A549 (cell line): ENCODE measurements around the gene TMEM269.

ENCODE experiments used
- BCL3 ChIP-seq: fragments of >200 bp; sonication (Bioruptor Twin); formaldehyde crosslinking; IDR thresholded peaks from 3 replicates; pipeline ENCODE4 v1.6.1; 2016
- CBX2 ChIP-seq: fragments of 200-600 bp; sonication (generic); IDR thresholded peaks from 2 replicates; pipeline ENCODE4 v1.6.1; 2016; ENCODE audit warnings: low read depth, mild to moderate bottlenecking, borderline replicate concordance
- CEBPB ChIP-seq, 2 experiments: fragments of >200 bp in 1 of 2; sonication (Bioruptor Twin) in 1 of 2; formaldehyde crosslinking in 1 of 2; IDR thresholded peaks; 2 replicates each; pipeline ENCODE4 v1.6.1; 2012 to 2016
- CTCF ChIP-seq: fragments of >200 bp; sonication (Bioruptor Twin); formaldehyde crosslinking; IDR thresholded peaks from 3 replicates; pipeline ENCODE4 v1.5.1; 2016
- GATA3 ChIP-seq: IDR thresholded peaks from 2 replicates; pipeline ENCODE4 v1.6.1; 2012; ENCODE audit warnings: borderline replicate concordance
- HEYL ChIP-seq: fragments of 250-450 bp; sonication (Bioruptor Pico); IDR thresholded peaks from 2 replicates; pipeline ENCODE4 v1.8.0; 2021; ENCODE audit warnings: mild to moderate bottlenecking, moderate library complexity
- MAFK ChIP-seq: fragments of 450-650 bp; IDR thresholded peaks from 2 replicates; pipeline ENCODE4 v1.6.1; 2014; ENCODE audit not compliant: partially characterized antibody
- MAZ ChIP-seq: fragments of 150-350 bp; IDR thresholded peaks from 2 replicates; pipeline ENCODE4 v1.6.1; 2014; ENCODE audit warnings: antibody characterized with exemption, low read depth, low read length, borderline replicate concordance
- POLR2A ChIP-seq: IDR thresholded peaks from 2 replicates; pipeline ENCODE4 v1.6.1; 2012; ENCODE audit warnings: mild to moderate bottlenecking, low read length
- RCOR1 ChIP-seq: fragments of 150-350 bp; IDR thresholded peaks from 2 replicates; pipeline ENCODE4 v1.6.1; 2014; ENCODE audit warnings: antibody characterized with exemption, low read length, low read depth
- SMC3 ChIP-seq: fragments of >200 bp; sonication (Bioruptor Twin); formaldehyde crosslinking; IDR thresholded peaks from 3 replicates; pipeline ENCODE4 v1.6.1; 2018; ENCODE audit warnings: inconsistent platforms

GRCh38 chr1:42844592-42845140, 59.9 kb downstream of the TMEM269 start:
- TF ChIP-seq SMC3 (no peak), POLR2A (no peak), CTCF (no peak), CEBPB (IDR thresholded peaks at IDR 0.05) (no peak), BCL3 (no peak), GATA3 (no peak), MAFK (no peak), CBX2 (no peak), RCOR1 (no peak), HEYL (CRISPR knock-in tag) (no peak), MAZ (no peak)
